Osteoblast (primary cell): ENCODE measurements around the gene ABHD3. TPM values are rescaled to one million over a fixed set of nuclear protein-coding genes. Genes with fewer than 3 reads are reported as not detected.
A peak's percentile ranks its signal among the peaks of the same experiment; 100 is the strongest.

Experiments
- DNase-seq: peaks from one replicate; pipeline ENCODE4 v3.0.0; 2011; ENCODE audit warnings: low spot score, mixed read lengths; ENCODE audit not compliant: insufficient read length; ENCODE audit errors: missing footprints
- H2AFZ ChIP-seq: 2 replicates; pipeline ENCODE4 v1.6.0; 2011; ENCODE audit warnings: mild to moderate bottlenecking, low read length
- H3K27ac ChIP-seq: 2 replicates; pipeline ENCODE4 v1.5.1; 2011; ENCODE audit warnings: mild to moderate bottlenecking, low read depth, low read length, moderate library complexity
- H3K27me3 ChIP-seq: 2 replicates; pipeline ENCODE4 v1.6.0; 2012; ENCODE audit warnings: mild to moderate bottlenecking, control low read depth, inconsistent platforms, low read length, moderate library complexity; ENCODE audit not compliant: insufficient read depth
- H3K36me3 ChIP-seq: 2 replicates; pipeline ENCODE4 v1.5.1; 2011; ENCODE audit warnings: mild to moderate bottlenecking, low read length, control low read depth, moderate library complexity; ENCODE audit not compliant: insufficient read depth
- H3K4me1 ChIP-seq: 2 replicates; pipeline ENCODE4 v1.5.1; 2011; ENCODE audit warnings: mild to moderate bottlenecking, low read length, control low read depth, moderate library complexity; ENCODE audit not compliant: insufficient read depth
- H3K4me2 ChIP-seq: 2 replicates; pipeline ENCODE4 v1.6.0; 2011; ENCODE audit warnings: mild to moderate bottlenecking, low read length; ENCODE audit not compliant: insufficient read depth
- H3K4me3 ChIP-seq: fragments of 200-600 bp; sonication (generic); 3 replicates; pipeline ENCODE4 v1.5.1; 2012; ENCODE audit warnings: mild to moderate bottlenecking, low read length, inconsistent platforms; ENCODE audit not compliant: insufficient read depth
- H3K79me2 ChIP-seq: 2 replicates; pipeline ENCODE4 v1.6.0; 2012; ENCODE audit warnings: mild to moderate bottlenecking, low read length, control low read depth, inconsistent platforms; ENCODE audit not compliant: insufficient read depth
- H3K9me3 ChIP-seq: 2 replicates; pipeline ENCODE4 v1.5.1; 2011; ENCODE audit warnings: low read depth, low read length, control low read depth
- H4K20me1 ChIP-seq: 2 replicates; pipeline ENCODE4 v1.6.0; 2012; ENCODE audit warnings: mild to moderate bottlenecking, low read length, control low read depth; ENCODE audit not compliant: insufficient read depth
- total RNA-seq: library from RNA; depleted of rRNA; stranded (reverse); fragments of >200 nt; gene quantifications from 2 replicates; pipeline ENCODE4 v1.2.3, GENCODE V29; 2012
- TF ChIP-seq, protein P1 (sequence below): IDR thresholded peaks from 2 replicates; pipeline ENCODE4 v1.5.1; 2011; ENCODE audit warnings: mild to moderate bottlenecking, low read depth, low read length, moderate library complexity; ENCODE audit errors: extremely low read depth

ABHD3 gene, protein sequence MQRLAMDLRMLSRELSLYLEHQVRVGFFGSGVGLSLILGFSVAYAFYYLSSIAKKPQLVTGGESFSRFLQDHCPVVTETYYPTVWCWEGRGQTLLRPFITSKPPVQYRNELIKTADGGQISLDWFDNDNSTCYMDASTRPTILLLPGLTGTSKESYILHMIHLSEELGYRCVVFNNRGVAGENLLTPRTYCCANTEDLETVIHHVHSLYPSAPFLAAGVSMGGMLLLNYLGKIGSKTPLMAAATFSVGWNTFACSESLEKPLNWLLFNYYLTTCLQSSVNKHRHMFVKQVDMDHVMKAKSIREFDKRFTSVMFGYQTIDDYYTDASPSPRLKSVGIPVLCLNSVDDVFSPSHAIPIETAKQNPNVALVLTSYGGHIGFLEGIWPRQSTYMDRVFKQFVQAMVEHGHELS
- total RNA-seq: 3.8 and 4.0 TPM in 2 replicates

DNA sequence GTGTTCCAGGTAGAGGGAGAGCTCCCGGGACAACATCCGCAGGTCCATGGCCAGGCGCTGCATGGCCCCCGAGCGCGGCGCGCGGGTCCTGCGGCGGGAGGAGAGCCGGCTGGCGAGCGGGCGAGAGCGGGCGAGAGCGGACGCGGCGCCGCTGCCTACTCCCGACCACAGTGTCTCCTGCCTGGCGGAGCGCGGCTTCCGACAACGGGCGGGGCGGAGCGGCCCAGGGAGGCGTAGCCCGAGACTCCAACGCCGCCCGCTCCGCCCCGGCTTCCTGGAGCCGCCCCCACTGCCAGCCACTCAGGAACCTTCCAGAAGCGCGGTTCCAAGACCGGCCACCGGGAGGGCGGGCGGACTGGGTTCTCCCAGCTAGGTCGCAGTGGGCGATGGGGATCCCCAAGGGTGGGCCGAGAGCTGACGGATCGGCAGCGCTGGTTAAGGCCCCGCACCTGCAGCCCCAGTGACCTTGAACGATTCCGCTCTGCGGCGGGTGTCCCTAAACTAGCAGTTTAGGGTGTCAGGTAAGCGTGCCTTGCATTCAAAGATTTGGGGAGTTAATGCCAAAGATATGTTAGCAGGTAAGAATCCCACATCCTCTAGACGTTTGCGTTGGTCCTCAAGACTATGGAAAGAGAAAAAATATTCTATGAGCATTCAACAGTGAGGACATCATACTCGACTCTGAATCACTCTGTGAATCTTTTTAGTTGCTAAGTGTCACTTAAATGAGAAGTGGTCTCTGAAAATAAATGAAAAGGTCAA, at the start of gene ABHD3:
Gene ABHD3 (minus strand): TSS at position 172 of the 762 bp plus-strand sequence. CDS start 109 bp downstream, at position 63.
- Histone ChIP-seq H3K36me3 (no peaks in the 10 kb centered on the region), H3K79me2 (peaks cover 2% of the 10 kb centered on the region), H4K20me1 (no peaks in the 10 kb centered on the region), H3K4me1 (peaks cover 7% of the 10 kb centered on the region), H3K4me3 (peak within 1 kb of the TSS; percentile 84), H3K27ac (peak within 1 kb of the TSS; percentile 57), H2AFZ (peak within 1 kb of the TSS; percentile 99), H3K9me3 (no peaks in the 10 kb centered on the region), H3K4me2 (peak within 1 kb of the TSS; percentile 99), H3K27me3 (no peaks in the 10 kb centered on the region)
- DNase-seq: peak; percentile 99
- TF ChIP-seq, protein P1, sequence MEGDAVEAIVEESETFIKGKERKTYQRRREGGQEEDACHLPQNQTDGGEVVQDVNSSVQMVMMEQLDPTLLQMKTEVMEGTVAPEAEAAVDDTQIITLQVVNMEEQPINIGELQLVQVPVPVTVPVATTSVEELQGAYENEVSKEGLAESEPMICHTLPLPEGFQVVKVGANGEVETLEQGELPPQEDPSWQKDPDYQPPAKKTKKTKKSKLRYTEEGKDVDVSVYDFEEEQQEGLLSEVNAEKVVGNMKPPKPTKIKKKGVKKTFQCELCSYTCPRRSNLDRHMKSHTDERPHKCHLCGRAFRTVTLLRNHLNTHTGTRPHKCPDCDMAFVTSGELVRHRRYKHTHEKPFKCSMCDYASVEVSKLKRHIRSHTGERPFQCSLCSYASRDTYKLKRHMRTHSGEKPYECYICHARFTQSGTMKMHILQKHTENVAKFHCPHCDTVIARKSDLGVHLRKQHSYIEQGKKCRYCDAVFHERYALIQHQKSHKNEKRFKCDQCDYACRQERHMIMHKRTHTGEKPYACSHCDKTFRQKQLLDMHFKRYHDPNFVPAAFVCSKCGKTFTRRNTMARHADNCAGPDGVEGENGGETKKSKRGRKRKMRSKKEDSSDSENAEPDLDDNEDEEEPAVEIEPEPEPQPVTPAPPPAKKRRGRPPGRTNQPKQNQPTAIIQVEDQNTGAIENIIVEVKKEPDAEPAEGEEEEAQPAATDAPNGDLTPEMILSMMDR: peak; percentile 16

DNA sequence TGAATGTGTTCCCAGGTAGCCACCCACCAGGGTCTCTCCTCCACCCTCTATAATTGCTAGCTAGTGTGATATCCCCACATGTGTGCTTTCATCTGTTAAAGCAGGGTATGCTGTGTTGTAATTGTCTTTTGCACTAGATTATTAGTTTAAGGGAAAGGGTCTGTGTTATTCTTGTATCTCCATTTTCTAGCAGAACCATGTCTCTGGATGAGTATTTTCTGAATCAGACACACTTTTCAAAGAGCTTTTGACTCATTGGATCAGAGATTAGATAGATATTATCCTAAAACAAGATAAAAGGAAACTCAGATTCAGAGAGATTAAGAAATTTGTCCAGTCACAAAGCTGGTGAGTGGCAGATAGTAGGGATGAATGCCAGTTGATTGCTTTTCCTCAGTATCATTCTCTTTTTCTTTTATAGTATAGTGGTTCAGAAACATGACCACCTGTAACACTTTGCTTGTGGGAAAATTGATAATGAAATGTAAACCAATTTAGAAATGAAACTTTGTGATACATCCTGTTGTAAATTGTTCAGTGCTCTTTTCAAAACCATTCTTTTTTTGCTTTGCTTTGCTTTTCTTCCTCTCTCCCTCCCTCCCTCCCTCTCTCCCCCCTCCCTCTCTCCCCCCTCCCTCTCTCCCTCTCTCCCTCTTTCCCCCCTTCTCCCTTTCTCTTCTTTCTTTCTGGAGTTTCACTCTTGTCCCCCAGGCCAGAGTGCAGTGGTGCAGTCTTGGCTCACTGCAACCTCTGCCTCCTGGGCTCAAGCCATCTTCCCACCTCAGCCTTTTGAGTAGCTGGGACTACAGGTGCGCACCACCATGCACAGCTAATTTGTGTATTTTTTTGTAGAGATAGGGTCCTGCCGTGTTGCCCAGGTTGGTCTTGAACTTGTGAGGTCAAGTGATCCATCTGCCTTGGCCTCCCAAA, 43.5 kb upstream of the ABHD3 start:
- H3K9me3 ChIP-seq: no peaks in the 10 kb centered on the region
- H3K27me3 ChIP-seq: no peaks in the 10 kb centered on the region
- H3K27ac ChIP-seq: no peak overlapping the region
- H3K4me1 ChIP-seq: peaks cover 6% of the 10 kb centered on the region
- no peaks in the 10 kb centered on the region for H3K36me3 ChIP-seq
- H3K4me3 ChIP-seq: no peak overlapping the region
- H2AFZ ChIP-seq: no peak overlapping the region
- TF ChIP-seq, protein P1: no peak
- H3K79me2 ChIP-seq: peaks cover 88% of the 10 kb centered on the region
- no peak overlapping the region for H3K4me2 ChIP-seq
- DNase-seq: no peak
- peaks cover 28% of the 10 kb centered on the region for H4K20me1 ChIP-seq

DNA sequence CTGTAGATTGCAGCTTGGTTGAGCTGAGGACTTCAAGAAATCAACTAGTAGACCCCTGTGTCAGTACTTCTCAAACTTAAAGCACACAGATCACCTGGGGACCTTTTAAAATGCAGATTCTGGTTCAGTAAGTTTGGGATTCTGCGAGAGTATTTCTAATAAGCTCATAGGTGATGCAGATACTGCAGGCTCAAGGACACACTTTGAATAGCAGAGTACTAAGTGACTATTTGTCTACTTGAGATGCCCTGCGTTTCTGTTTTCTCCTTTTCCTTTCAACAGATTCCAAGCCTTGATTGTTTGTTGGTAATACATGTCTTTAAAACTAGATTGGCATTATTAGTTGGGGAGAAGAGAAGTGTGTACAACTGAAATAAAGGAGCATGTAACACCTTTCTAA, 42.7 kb upstream of the ABHD3 start:
- Histone ChIP-seq H4K20me1 (peaks cover 25% of the 10 kb centered on the region), H3K27me3 (no peaks in the 10 kb centered on the region), H3K27ac (no peak overlapping the region), H3K4me3 (no peak overlapping the region), H3K4me1 (peaks cover 8% of the 10 kb centered on the region), H3K4me2 (no peak overlapping the region), H3K79me2 (peaks cover 92% of the 10 kb centered on the region), H3K9me3 (no peaks in the 10 kb centered on the region), H2AFZ (no peak overlapping the region), H3K36me3 (no peaks in the 10 kb centered on the region)
- DNase-seq: no peak
- TF ChIP-seq, protein P1: no peak
